Fibroblast of skin of abdomen (primary cell): Measurements from ENCODE around the gene ZNF638. TPM values are rescaled to one million over a fixed set of nuclear protein-coding genes. Genes with fewer than 3 reads are reported as not detected.
"Not testable (repeated sequence)": the region's sequence is repeated elsewhere in the genome, so short reads cannot be mapped to it uniquely, and the experiment has no call there.

Experiments used
- DNase-seq: peaks from one replicate; pipeline ENCODE4 v3.0.0-alpha.2; 2013
- polyA plus RNA-seq, 2 experiments: library from polyadenylated mRNA; unstranded; fragments of 120-200 nt; gene quantifications; one replicate each; pipeline ENCODE4 v1.2.1, GENCODE V29; 2013; ENCODE audit not compliant: insufficient read length in 2 of 2

ZNF638 gene
- 66.8 TPM for polyA plus RNA-seq (2013, experiment 1 of 2; ENCODE audit: insufficient read length)
- polyA plus RNA-seq (2013, experiment 2 of 2; ENCODE audit: insufficient read length) = 67.4 TPM

GRCh38 chr2:71331581-71332434 is at the start of gene ZNF638:
TSS of gene ZNF638 (plus strand) at chr2:71331782. CDS start at chr2:71348955, 17,173 bp downstream.
- peak; percentile 92 for DNase-seq

DNA sequence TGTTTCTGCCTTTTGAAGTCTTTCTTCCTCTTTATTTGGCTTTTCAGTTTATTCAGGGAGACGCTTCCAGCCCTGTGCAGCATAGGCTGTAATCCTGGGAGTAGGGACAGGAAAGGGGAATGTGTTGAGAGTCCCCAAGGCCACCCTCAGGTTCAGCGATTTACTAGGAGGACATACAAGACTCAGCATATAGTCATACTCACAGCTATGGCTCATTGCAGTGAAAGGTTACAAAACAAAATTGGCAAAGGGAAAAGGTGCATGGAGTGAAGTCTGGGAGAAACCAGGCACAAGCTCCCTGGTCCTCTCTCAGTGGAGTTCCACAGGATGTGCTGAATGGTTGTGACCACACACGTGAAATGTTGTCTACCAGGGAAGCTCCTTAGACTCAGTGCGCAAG is 49.6 kb upstream of the ZNF638 start:
- DNase-seq = no peak

DNA sequence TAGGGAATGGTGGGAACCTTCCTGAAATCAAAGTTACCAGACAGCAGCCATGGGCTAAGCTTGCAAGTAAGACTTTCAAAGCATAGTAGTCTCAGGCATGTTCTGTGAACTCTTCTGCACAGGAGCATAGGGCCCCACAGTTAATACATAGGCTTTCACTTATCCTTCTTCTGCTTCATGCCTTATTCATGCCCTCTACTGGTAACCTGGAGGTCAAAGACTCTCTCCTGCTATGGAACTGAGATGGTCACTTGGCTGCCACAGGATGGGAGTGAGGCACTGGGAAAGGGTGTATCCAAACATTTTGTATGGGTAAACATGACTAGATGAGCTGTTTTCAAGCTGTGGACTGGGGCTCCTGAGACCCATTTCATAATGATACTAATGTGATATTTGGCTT is 49.1 kb upstream of the ZNF638 start:
- no peak for DNase-seq

DNA sequence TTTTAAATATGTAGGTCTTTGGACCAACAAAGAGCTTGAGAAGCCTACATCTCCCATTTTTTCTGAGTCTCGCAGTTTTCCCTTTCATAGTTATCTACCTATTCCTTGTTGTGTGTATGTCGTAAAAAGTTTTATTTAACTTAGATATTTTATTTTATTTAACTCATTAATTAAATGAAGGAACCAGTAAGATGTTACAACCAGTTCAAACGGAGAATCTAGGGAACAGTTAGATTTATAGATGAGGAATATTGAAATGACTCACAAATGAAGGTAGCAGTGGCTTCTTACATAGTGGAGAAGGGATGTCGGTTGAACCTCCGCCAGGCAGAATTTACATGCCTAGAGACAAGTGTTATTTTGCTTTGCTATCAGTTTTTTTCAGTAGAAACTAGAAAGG is 48.5 kb upstream of the ZNF638 start:
- no peak for DNase-seq

DNA sequence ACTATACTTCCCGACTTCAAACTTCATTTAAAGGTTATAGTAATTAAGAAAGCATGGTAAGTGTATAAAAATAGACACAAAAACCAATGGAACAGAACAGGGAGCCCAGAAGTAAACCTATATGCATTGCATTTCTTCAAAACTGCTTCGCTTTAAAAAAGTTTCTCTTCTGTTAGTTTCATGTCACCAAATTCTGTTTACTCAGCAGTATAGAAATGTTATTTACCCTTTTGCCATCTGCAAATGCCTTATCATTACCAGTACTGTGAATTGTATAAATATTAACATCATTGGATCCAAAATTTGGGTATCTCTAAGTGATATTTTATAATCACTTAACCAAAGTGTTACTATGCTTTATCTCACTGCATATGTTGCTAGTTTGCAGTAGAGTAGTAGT is 45.9 kb upstream of the ZNF638 start:
- no peak for DNase-seq

DNA sequence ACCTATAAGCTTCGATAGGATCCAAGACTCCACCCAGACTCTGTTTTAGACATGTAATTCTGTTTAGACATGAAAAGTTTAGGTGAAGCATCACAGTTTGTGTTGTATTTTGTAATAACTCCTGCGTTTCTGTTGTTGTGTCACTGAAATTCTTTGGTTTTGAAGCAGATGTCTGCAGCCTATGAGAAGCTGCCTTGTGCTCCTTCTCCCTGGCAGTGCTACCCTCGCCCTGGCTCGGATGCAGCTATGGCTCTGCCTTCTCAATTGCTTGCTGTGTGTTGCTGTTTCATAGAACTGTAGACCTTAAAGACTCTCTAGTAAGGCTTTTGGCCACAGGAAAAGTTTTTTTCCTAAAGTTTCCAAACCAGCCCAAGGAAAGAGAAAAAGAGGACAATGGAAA is 40.2 kb upstream of the ZNF638 start:
- no peak for DNase-seq

DNA sequence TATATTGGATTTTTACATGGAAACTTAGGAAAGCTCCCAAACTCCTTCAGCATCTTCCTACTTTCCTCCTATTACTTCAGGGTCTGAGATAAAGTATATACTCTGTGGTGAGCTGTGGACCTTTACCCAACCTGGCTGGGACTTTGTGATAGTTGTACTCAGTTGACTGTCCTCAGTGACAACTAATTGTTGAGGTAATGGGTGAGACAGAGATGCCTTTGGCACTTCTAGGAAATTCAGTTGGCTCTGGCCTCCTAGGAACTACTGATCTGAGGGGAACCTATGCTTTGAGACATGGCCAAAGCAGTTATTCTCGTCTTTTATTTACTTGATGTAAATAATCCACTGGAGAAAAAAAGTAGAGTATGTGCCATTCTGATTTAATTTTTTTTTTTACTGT is 39.4 kb upstream of the ZNF638 start:
- DNase-seq = no peak

DNA sequence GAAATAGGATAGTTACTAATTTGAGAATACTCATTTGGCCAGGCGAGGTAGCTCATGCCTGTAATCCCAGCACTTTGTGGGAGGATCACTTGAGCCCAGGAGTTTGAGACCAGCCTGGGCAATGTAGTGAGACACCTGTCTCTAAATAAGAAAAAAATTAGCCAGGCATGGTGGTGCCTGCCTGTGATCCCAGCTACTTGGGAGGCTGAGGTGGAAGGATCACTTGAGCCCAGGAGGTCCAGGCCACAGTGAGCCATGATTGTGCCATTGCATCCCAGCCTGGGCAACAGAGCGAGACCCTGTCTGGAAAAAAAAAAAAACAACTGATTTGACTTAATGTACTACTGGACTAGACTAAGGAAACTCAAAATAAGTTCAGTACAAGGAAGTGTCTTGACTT is 32.7 kb upstream of the ZNF638 start:
- no peak for DNase-seq

GRCh38 chr2:71299507-71299906 is 32.1 kb upstream of the ZNF638 start:
- peak; percentile 33 for DNase-seq

- no peak for DNase-seq
Observed at GRCh38 chr2:71303849-71304248, 27.7 kb upstream of the ZNF638 start.

DNA sequence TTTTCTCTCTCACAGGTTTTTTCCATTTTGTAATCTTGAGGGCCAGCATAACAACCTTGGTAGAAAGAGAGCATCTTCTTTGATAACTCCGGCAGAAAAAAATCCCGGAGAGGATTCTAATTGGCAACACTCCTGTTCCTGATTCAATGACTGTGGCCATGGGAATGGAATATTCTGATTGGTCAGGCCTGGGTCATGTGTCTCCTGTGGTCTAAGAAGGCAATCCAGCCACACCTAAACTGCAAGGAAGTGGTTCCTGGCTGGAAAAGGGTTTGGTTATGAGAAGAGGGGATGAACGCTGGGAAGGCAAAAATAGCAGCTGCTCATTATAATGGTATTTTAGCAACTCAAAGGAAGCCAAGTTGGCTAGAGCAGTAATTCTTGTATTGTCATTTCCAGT is 24.8 kb upstream of the ZNF638 start:
- peak; percentile 58 for DNase-seq

GRCh38 chr2:71313016-71313766 is 18.4 kb upstream of the ZNF638 start:
- DNase-seq = peak; percentile 12

DNA sequence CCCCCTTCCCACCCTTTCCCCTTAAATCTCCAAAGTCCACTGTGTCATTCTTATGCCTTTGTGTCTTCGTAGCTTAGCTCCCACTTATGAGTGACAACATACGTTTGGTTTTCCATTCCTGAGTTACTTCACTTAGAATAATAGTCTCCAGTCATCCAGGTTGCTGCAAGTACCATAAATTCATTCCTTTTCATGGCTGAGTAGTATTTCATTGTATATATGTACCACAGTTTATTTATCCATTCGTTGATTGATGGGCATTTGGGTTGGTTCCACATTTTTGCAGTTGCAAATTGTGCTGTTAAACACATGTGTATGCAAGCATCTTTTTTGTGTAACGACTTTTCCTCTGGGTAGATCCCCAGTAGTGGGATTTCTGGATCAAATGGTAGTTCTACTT is 14.5 kb upstream of the ZNF638 start:
- no peak for DNase-seq

DNA sequence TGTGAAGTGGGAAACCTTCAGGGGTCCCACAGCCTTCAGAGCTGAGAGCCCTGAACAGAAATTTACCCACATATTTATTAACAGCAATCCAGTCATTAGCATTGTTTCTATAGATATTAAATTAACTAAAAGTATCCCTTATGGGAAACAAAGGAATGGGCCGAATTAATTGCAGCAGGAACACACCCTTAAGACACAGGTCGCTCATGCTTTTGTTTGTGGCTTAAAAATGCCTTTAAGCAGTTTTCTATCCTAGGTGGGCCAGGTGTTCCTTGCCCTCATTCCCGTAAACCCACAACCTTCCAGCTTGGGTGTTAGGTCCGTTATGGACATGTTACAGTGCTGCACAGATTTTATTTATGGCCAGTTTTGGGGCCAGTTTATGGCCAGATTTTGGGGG is 13.7 kb upstream of the ZNF638 start:
- DNase-seq = not testable (repeated sequence)

GRCh38 chr2:71323386-71323785 is 8.2 kb upstream of the ZNF638 start:
- no peak for DNase-seq

- no peak for DNase-seq
Observed at GRCh38 chr2:71326968-71327367, 4.6 kb upstream of the ZNF638 start.

DNA sequence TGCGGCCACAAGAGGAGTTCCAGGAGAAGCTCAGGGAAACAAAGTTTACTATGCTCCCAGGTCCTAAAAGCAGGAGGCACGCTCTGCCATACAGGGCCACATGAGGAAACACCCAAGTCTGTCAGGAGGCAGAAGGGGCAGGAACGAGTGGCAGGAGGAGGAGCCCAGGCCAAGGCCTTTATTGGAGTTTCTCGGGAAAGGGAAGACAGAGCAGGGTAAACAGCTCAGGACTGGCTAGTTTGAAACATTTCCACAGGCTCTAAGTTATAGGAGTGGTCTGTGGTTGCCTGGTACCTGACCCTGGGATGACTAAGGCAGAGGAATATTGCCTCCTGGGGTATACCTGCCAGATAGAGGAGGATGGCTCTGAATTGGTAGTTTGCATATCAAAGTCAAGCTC is 3.7 kb upstream of the ZNF638 start:
- no peak for DNase-seq

DNA sequence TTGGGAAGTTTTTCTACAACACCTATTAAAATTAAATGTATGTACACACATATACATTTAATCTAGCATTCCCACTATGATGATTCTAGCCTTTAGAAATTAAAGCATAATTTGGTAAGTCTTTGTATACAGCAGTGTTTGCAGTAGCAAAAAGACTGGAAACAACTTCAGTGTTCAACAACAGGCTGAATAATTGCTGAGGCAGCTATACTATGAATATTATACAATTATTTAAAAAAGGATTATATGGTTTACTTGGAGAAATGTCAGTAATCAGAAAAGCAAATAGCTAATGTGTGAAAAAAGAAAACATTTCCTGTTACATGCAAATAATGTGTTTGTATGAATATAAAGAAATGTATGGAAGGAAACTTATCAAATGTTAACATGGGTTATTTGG is 1.4 kb upstream of the ZNF638 start:
- no peak for DNase-seq

- DNase-seq = no peak
Observed at GRCh38 chr2:71330585-71331330, 824 bp upstream of the ZNF638 start.

DNA sequence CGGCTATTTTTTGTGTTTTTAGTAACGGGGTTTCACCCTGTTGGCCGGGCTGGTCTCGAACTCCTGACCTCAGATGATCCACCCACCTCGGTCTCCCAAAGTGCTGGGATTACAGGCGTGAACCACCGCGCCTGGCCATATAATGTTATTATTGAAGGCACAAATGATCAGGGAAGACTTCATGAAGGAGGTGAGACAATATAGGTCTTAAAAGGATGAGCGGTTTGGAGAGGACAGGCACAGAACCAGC is 326 bp upstream of the ZNF638 start:
- DNase-seq = not testable (repeated sequence)

DNA sequence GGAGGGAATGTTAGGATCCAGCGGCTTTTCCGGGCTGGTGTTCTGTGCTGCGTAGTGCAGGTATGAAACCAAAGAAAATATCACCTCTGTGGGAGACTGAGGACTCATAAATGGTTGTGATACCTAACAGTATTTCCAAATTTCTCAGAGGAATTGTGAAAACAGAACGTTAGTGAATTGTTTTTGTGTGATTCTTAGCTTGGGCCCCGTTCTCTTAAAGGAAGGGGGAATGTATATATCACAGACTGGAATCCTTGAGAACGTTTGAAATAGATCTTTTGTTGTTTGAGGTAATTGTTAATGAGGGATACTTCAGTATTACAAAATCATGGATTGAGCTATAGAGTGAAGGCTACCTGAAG is 834 bp downstream of the ZNF638 start:
- DNase-seq = no peak

GRCh38 chr2:71333619-71334018 is 2.0 kb downstream of the ZNF638 start:
- DNase-seq = no peak

GRCh38 chr2:71336384-71336783 is 4.8 kb downstream of the ZNF638 start:
- no peak for DNase-seq

DNA sequence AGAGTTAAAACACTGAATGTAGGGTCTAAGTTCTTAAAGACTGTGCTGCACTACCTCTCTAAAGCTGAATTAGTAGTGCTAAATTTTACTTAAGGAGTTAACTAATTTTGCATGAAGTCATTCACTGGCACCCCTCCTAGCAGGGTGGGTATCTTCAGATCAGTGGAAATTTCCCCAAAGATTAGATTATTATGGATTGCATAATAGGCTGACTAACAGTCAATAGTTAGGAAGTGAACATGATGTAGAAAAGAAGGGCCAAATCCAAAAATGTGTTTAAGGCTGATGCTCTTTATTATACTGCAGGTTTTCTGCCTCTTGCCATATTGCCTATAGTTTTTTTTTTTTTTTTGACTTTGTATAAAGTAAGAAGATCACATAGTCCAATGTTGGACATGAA is 5.2 kb downstream of the ZNF638 start:
- peak; percentile 9 for DNase-seq
